Left lung (tissue), 10 donors: ENCODE results near the gene LENG9. TPM values are rescaled to one million over a fixed set of nuclear protein-coding genes. Genes with fewer than 3 reads are reported as not detected.
A peak's percentile ranks its signal among the peaks of the same experiment; 100 is the strongest.

Experiments used
- ATAC-seq: fragments of 200-7000 bp; cut with Tn5 transposase; one replicate; pipeline ENCODE4 v1.9.1; 2020; ENCODE audit warnings: moderate library complexity
- DNase-seq, 4 donors: peaks; one replicate each; pipeline ENCODE4 v3.0.0-alpha.2; 2013 to 2020
- H3K27ac ChIP-seq, 2 donors: fragments of 200-600 bp; sonication (generic) in 1 of 2; one replicate each; pipeline versions ENCODE4 v1.5.0 to v1.8.0; 2020 to 2021
- H3K27me3 ChIP-seq, 2 donors: fragments of 200-600 bp; sonication (generic) in 1 of 2; one replicate each; pipeline versions ENCODE4 v1.5.0 to v1.8.0; 2020 to 2021
- H3K36me3 ChIP-seq, 2 donors: fragments of 200-600 bp; sonication (generic) in 1 of 2; one replicate each; pipeline versions ENCODE4 v1.5.0 to v1.8.0; 2020 to 2021
- H3K4me1 ChIP-seq, 2 donors: fragments of 200-600 bp; one replicate each; pipeline ENCODE4 v1.8.0; 2021
- H3K4me3 ChIP-seq, 2 donors: fragments of 200-600 bp; sonication (generic) in 1 of 2; one replicate each; pipeline versions ENCODE4 v1.5.0 to v1.8.0; 2020 to 2021; ENCODE audit warnings: mild to moderate bottlenecking in 1 of 2
- H3K9me3 ChIP-seq, 2 donors: fragments of 200-600 bp; sonication (generic) in 1 of 2; one replicate each; pipeline versions ENCODE4 v1.5.0 to v1.8.0; 2020 to 2021
- CTCF ChIP-seq, 2 donors: fragments of 200-600 bp; sonication (generic) in 1 of 2; IDR thresholded peaks; one replicate each; pipeline versions ENCODE4 v1.5.0 to v1.8.0; 2021; ENCODE audit warnings: antibody characterized with exemption in 2 of 2
- intact Hi-C, 2 donors: fragments of 100-400 bp; cut with DNase I; formaldehyde crosslinking; loops; one replicate each; pipeline versions ENCODE4 v1.11.2 to v1.14.2; 2022
- polyA plus RNA-seq, 6 donors: library from polyadenylated mRNA; unstranded; fragments of 120-200 nt; gene quantifications; one replicate each; pipeline ENCODE4 v1.2.1, GENCODE V29; 2013; ENCODE audit not compliant: insufficient read length in 6 of 6
- total RNA-seq, 2 donors: library from RNA; stranded (reverse); fragmentation: NEBNext Ultra II Directional; extraction: Animal tissue kit (Norgen Biotek cat#: 25700); gene quantifications; one replicate each; pipeline ENCODE4 v1.2.1, GENCODE V29; 2021
- donor health status: DM: no; HTN: yes; CAD: no.
- donor health status: DM: no; HTN: no; CAD: no.

LENG9 gene
- total and polyA plus RNA-seq, 8 donors: 3.2 to 8.8 (median 4.9) TPM

GRCh38 chr19:54422136-54422535 lies 41.4 kb downstream of the LENG9 start:
- no peak for DNase-seq
- TF ChIP-seq CTCF (IDR thresholded peaks at IDR 0.05): no peak
- intact Hi-C loops: no loop called here

GRCh38 chr19:54421521-54421920 lies 42.1 kb downstream of the LENG9 start:
- ATAC-seq (no peak), DNase-seq (no peak)
- intact Hi-C loops: no loop called here
- H3K27ac ChIP-seq: no peak overlapping the region
- no peak for TF ChIP-seq CTCF (IDR thresholded peaks at IDR 0.05)
- H3K4me3 ChIP-seq: no peak overlapping the region
- no peaks in the 10 kb centered on the region for H3K9me3 ChIP-seq
- H3K4me1 ChIP-seq: peaks cover 0 to 13% of the 10 kb centered on the region in 2 donors
- no peaks in the 10 kb centered on the region for H3K36me3 ChIP-seq
- peaks cover 10 to 100% of the 10 kb centered on the region in 2 donors for H3K27me3 ChIP-seq

More at GRCh38 chr19:54422136-54422535, 41.4 kb downstream of the LENG9 start:
- no peak overlapping the region for H3K27ac ChIP-seq
- H3K4me3 ChIP-seq: no peak overlapping the region
- no peaks in the 10 kb centered on the region for H3K9me3 ChIP-seq
- peaks cover 4 to 99% of the 10 kb centered on the region in 2 donors for H3K27me3 ChIP-seq
- ATAC-seq: no peak
- H3K4me1 ChIP-seq: peaks cover 0 to 13% of the 10 kb centered on the region in 2 donors
- no peaks in the 10 kb centered on the region for H3K36me3 ChIP-seq

GRCh38 chr19:54421169-54421516 lies 42.4 kb downstream of the LENG9 start:
- peaks cover 14 to 100% of the 10 kb centered on the region in 2 donors for H3K27me3 ChIP-seq
- H3K4me3 ChIP-seq: no peak overlapping the region
- H3K36me3 ChIP-seq: no peaks in the 10 kb centered on the region
- DNase-seq: no peak
- no peak for TF ChIP-seq CTCF (IDR thresholded peaks at IDR 0.05)
- no peaks in the 10 kb centered on the region for H3K9me3 ChIP-seq
- intact Hi-C loops: no loop called here
- no peak for ATAC-seq
- H3K4me1 ChIP-seq: peaks cover 0 to 13% of the 10 kb centered on the region in 2 donors
- H3K27ac ChIP-seq: no peak overlapping the region

- peak; percentile 24 for ATAC-seq
- peaks cover 0 to 13% of the 10 kb centered on the region in 2 donors for H3K4me1 ChIP-seq
- no peaks in the 10 kb centered on the region for H3K9me3 ChIP-seq
- TF ChIP-seq CTCF (IDR thresholded peaks at IDR 0.05): no peak
- intact Hi-C loops: no loop called here
- H3K36me3 ChIP-seq: no peaks in the 10 kb centered on the region
- H3K27me3 ChIP-seq: peaks cover 20 to 100% of the 10 kb centered on the region in 2 donors
- H3K27ac ChIP-seq: no peak overlapping the region
- no peak for DNase-seq
- H3K4me3 ChIP-seq: no peak overlapping the region
Observed at GRCh38 chr19:54420383-54421168, 43.0 kb downstream of the LENG9 start.

- no peaks in the 10 kb centered on the region for H3K9me3 ChIP-seq
- no peak for ATAC-seq
- intact Hi-C loops: no loop called here
- no peak for DNase-seq
- H3K36me3 ChIP-seq: no peaks in the 10 kb centered on the region
- H3K27ac ChIP-seq: no peak overlapping the region
- peaks cover 0 to 13% of the 10 kb centered on the region in 2 donors for H3K4me1 ChIP-seq
- no peak for TF ChIP-seq CTCF (IDR thresholded peaks at IDR 0.05)
- no peak overlapping the region for H3K4me3 ChIP-seq
- H3K27me3 ChIP-seq: peaks cover 24 to 100% of the 10 kb centered on the region in 2 donors
Observed at GRCh38 chr19:54420068-54420382, 43.6 kb downstream of the LENG9 start.
